CD4-positive, alpha-beta T cell treated with Interleukin-17A for 1 hour (primary cell): Measurements from ENCODE around the gene OTOA.
"Not testable (repeated sequence)": the region's sequence is repeated elsewhere in the genome, so short reads cannot be mapped to it uniquely, and the experiment has no call there.

Experiments used
- DNase-seq: peaks from one replicate; pipeline ENCODE4 v3.0.0-alpha.2; 2020

Gene OTOA

GRCh38 chr16:21727344-21727743 is 63.6 kb downstream of the OTOA start:
- no peak for DNase-seq

- DNase-seq: not testable (repeated sequence)
These were observed 67.5 kb downstream of the OTOA start for GRCh38 chr16:21731233-21731632.

- not testable (repeated sequence) for DNase-seq
These were observed 76.9 kb downstream of the OTOA start for GRCh38 chr16:21740637-21741036.

- DNase-seq: not testable (repeated sequence)
These were observed 92.7 kb downstream of the OTOA start for GRCh38 chr16:21756192-21757079.

GRCh38 chr16:21757080-21757671 is 93.4 kb downstream of the OTOA start:
- DNase-seq: not testable (repeated sequence)

GRCh38 chr16:21768280-21768679 is 104.5 kb downstream of the OTOA start:
- DNase-seq: not testable (repeated sequence)

- DNase-seq: not testable (repeated sequence)
These were observed 105.0 kb downstream of the OTOA start for GRCh38 chr16:21768810-21769209.

GRCh38 chr16:21769284-21769683 is 105.5 kb downstream of the OTOA start:
- DNase-seq: not testable (repeated sequence)

- DNase-seq: not testable (repeated sequence)
These were observed 106.8 kb downstream of the OTOA start for GRCh38 chr16:21770584-21770983.

- DNase-seq: not testable (repeated sequence)
These were observed 108.9 kb downstream of the OTOA start for GRCh38 chr16:21772547-21773206.

GRCh38 chr16:21773207-21773553 is 109.4 kb downstream of the OTOA start:
- not testable (repeated sequence) for DNase-seq

- DNase-seq: not testable (repeated sequence)
These were observed 116.8 kb downstream of the OTOA start for GRCh38 chr16:21780525-21780924.

- DNase-seq: not testable (repeated sequence)
These were observed 126.7 kb downstream of the OTOA start for GRCh38 chr16:21790506-21790905.

GRCh38 chr16:21793310-21793709 is 129.5 kb downstream of the OTOA start:
- not testable (repeated sequence) for DNase-seq

- not testable (repeated sequence) for DNase-seq
These were observed 134.8 kb downstream of the OTOA start for GRCh38 chr16:21798601-21799000.

GRCh38 chr16:21801538-21802374 is 138.0 kb downstream of the OTOA start:
- peak; percentile 57 for DNase-seq

GRCh38 chr16:21802375-21802663 is 138.6 kb downstream of the OTOA start:
- DNase-seq: not testable (repeated sequence)
